NOMO-1 treated with DMSO at 0.1 percent for 48 hours (cell line): ENCODE measurements around the gene WDR47.
"Not testable (repeated sequence)": the region's sequence is repeated elsewhere in the genome, so short reads cannot be mapped to it uniquely, and the experiment has no call there.

ENCODE experiments used
- DNase-seq: peaks from one replicate; lab custom pipeline; 2025; ENCODE audit not compliant: unreplicated experiment; lab: John Stamatoyannopoulos, UW

The WDR47 gene

DNA sequence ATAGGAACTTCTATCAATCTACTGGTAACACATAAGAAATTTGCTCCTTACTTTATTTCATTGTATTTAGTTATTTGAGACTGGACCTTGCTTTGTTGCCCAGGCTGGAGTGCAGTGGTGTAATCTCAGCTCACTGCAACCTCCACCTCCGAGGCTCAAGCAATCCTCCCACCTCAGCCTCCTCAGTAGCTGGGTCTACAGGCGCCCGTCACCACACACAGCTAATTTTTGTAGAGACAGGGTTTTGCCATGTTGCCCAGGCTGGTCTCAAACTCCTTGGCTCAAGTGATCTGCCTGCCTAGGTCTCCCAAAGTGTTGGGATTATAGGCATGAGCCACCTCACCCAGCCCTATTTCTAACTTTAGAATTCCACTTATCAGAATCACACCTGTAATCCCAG, 10.2 kb upstream of the WDR47 start:
- DNase-seq = not testable (repeated sequence)

DNA sequence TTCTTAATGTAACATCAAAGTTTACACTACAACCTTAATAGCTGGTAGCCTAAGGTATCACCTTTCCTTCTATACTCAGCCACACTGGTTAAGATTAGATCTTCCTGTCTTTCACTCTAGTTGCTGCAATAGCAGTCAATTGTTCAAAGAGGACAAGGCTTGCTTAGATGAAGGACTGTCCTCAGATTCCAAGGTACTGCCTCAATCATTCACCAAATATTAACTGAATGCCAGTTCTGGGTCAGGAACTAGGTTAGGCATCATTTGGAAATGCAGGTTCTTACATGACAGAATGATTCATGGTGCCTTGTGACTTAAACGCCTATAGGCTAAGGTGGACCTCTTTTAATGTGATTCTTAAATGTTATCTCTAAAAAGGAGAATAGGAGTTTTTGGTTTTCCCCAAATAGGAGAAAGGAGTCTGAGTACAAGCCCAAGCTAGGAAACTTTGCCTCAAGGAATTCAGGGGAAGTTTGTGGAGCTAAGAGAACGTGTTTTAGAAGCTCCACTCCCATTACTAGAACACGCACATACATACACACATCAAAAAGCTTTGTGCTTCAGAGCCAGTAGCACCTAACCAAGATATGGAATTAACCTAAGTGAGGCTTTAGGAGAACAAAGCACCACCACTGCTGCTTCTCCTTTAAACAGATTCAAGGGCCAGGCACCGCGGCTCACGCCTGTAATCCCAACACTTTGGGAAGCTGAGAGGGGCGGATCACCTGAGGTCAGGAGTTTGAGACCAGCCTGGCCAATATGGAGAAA, 8.5 kb upstream of the WDR47 start:
- no peak for DNase-seq

DNA sequence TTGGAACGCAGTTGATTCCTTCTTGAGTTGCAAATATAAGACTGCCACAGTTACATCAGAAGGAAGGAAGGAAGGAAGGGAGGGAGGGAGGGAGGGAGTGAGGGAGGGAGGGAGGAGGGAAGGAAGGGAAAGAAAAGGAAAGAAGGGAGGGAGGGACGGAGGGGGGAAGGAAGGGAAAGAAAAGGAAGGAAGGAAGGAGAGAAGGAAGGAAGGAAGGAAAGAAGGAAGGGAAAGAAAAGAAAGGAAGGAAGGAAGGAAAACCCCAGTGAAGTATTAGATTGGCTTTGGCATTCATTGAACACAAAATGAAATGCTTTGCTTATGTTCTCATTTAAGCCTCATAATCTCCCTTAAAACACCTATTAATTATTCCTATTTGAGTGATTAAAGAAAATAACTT, 6.4 kb upstream of the WDR47 start:
- DNase-seq = no peak

DNA sequence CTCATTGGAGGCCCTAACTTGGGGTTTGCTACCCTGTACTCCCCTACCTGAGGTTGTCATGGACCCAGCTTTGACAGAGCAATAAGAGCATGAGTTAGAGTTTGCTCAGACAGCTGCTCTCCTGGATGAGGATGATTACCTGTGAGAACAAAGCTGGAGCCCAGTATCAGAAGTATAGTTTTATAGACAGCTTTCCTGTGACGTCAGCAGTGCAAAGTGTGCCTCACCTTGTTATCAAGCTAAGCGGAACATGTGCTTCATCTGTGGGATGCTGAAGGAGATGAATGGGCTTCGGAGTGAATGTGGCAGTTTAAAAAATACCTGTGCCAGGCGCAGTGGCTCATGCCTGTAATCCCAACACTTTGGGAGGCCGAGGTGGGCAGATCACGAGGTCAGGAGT, 5.4 kb upstream of the WDR47 start:
- DNase-seq = no peak

DNA sequence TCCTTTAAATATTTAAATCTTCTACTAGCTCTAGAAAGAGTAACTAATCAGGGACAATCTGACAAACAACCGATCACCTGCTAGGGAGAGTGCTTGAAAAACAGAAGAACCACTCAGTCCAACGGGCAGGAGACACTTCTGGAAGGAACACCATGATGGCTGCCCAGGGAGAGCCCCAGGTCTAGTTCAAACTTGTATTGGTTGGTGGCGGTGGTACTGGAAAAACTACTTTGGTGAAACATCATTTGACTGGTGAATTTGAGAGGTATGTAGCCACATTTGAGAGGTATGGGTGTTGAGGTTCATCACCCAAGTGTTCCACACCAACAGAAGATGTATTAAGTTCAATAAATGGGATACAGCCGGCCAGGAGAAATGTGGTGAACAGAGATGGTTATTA, 4.8 kb upstream of the WDR47 start:
- no peak for DNase-seq

DNA sequence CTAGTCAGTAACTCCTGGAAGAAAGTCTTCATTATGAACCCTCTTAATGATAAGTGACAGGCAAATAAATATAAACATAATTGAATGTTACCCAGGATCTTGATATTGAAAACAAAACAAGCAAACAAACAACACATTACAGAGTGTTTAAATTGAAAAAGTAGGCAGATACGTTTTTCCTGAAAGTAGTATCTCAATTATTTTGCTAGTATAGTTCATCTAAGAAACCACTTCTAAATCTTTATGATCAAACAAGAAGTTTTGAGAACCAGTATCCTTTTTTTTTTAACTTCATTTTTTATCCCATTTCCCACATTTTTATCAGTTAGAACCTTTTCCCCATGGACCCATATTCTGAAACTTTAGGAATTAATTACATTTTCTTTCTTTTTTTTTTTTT, 3.7 kb upstream of the WDR47 start:
- DNase-seq = no peak

DNA sequence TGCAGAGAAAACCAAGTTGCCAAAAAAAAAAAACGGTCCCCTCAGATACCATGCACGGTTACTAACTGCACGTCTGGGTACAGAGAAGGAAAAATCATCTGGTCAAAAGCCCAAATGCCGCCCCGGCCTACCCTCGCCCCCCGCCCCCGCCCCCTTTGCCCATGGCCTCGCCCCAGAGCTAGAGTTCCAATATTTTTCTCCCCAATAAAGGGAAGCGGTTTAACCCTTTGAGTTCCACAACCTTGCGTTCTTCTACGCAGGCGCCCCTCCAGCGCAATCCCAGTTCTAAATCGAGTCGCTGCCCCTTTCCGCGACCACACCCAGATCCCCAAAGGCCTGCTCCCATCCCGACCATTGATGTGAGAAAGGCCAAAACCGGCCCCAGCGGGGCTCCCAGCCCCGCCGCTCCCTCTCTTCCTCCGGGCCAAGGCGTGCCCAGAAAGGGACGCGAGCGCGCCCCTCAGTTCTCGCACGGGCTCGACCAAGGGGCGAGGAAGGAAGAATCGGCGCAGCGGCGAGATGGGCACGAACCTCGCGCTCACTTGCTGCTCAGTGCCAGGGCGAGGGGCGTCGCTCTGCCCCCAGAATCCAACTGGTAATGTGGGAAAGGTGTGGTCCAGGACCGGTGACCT, 797 bp downstream of the WDR47 start:
- peak; percentile 43 for DNase-seq

DNA sequence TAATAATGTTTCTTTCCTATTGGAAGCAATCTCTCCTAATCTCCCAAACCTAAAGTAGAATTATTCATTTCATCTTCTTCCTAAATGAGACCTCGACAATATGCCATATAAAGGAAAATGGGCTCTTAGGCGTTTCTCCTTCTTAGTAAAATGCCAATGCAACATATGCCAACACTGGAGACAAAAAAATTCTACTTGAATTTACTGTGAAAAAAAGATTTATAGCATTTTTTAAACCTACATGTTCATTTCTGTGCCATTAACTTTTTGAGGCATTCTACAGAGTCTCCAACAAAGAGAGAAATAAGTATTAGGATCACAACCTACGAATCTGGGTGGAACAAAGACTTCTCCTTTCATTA, 1.3 kb downstream of the WDR47 start:
- no peak for DNase-seq

DNA sequence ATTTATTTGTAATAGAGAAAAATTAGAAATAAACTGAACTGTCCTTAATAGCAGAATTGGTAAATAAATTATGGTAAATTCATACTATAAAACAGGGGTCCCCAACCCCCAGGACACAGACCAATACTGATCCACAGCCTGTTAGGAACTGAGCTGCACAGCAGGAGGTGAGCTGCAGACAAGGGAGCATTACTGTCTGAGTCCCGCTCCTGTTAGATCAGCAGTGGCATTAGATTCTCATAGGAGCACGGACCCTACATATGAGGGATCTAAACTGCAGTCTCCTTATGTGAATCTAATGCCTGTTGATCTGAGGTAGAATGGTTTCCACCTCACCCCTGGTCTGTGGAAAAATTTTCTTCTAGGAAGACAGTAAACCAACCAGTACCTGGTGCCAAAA, 7.5 kb downstream of the WDR47 start:
- no peak for DNase-seq

DNA sequence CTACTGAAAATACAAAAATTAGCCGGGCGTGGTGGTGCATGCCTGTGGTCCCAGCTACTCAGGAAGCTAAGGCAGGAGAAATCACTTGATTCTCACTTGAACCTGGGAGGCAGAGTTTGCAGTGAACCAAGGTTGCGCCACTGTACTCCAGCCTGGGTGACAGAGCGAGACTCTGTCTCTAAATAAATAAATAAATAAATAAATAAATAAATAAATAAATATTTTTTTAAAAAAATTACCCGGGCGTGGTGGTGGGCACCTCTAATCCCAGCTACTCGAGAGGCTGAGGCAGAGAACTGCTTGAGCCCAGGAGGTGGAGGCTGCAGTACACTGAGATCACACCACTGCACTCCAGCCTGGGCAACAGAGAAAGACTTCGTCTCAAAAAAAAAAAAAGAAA, 12.4 kb downstream of the WDR47 start:
- not testable (repeated sequence) for DNase-seq

DNA sequence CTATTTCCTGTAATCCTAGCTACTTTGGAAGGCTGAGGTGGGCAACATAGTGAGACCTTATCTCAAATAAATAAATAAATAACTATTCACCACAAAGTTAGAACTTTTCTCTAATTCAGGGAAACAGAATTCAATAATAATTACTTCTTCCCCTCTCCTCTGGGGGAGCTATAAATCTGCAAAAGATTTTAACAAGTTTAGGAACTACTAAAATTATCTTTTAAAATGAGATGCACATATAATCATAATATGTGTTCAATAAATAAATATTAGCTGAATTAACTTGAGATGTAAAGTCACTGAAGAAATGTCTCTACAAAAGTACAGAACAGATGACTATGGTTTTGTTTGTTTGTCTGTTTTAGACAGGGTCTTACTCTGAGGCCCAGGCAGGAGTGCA, 14.1 kb downstream of the WDR47 start:
- no peak for DNase-seq

DNA sequence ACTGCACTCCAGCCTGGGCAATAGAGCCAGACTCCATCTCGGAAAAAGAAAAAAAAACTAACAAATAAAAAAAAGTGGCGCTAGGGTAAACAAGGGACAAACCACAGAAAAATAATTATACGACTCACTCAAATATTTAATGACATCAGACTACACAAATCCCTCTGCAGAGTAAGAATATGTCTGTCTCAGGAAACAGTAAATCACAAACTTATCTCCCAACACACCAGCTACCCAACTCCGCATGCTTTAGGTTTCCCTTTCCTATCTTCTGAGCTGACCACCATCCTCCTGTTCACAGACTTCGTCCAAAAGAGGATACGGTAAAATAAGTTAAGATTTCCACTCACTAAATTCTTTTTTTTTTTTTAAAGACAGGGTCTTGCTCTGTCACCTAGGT, 16.2 kb downstream of the WDR47 start:
- no peak for DNase-seq

DNA sequence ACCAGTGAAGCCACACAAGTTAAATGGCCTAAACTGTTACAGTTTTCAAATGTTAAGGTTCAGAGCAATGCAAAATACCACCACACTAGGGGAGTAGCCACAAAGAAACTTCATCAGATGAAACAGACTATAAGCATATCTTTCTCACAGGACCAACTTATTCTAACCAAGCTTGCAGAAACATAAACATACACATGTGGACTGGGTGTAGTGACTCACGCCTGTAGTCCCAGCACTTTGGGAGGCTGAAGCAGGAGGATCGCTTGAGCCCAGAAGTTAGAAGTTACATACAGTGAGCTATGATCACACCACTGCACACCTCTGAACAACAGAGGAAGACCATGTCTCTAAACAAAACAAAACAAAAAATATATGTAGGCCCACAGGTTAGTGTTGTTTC, 17.3 kb downstream of the WDR47 start:
- no peak for DNase-seq

DNA sequence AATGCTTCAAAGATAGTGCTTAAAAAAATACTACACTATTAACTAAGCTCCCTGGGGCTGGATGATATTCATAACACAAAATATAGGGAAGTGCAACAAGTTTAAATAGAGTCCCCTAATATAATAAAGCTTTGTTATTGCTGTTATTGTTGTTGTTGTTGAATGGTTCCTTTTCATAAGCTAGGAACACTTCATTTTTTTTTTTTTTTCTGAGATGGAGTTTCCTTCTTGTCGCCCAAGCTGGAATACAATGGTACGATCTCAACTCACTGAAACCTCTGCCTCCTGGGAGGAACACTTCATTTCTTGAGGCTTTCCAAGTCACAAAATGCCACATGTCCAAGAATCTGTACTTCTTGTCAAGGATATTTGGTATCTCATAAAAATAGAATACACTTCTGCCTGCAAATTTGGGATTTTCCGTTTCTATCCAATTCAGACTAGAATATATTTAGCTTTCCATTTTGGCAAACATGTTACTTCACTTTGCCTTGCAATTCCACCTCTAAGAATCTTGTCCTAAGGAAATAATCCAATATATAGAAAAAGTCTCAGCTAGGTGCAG, 21.1 kb downstream of the WDR47 start:
- no peak for DNase-seq

DNA sequence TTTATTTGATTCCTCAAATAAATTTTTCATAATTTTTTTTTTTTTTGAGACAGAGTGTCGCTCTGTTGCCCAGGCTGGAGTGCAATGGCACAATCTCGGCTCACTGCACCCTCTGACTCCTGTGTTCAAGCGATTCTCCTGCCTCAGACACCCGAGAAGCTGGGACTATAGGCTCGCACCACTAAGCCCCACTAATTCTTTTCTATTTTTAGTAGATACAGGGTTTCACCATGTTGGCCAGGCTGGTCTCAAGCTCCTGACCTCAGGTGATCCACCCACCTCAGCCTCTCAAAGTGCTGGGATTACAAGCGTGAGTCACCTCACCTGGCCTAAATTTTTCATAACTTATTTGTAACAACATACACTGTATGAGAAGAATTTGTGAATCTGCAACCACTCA, 24.2 kb downstream of the WDR47 start:
- not testable (repeated sequence) for DNase-seq

DNA sequence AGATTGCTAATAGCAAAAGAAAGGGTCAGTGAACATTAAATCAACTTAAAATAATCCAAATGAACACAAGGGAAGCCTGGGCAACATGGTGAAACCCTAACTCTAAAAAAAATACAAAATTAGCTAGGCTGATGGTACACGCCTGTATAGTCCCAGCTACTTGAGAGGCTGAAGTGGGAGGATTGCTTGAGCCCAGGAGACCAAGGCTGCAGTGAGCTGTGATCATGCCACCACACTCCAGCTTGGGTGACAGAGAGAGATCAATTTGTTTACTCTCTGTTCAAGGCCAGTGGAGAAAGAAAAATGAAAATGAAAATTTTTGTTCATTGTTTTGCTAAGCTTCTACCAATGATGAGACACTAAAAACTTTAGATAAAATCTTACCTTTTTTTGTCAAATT, 24.8 kb downstream of the WDR47 start:
- no peak for DNase-seq

DNA sequence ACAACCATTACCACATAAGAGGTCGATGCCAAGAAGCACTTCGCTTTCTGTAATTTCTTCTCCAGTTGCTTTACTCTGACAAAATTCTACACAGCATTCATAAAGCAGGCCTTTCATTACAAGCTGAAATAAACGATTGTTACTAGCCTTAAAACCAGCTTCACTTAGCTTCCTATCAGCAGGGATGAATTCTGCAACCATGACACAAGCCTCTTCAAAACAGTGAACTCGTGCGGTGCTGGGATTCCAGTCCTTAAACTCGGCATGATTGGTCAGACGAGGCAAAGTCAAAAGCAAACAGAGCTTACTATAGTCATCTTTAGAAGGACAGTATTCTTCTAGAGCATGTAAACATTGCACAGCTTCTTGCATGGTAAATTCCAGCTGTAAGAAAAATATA, 30.6 kb downstream of the WDR47 start:
- DNase-seq = no peak

DNA sequence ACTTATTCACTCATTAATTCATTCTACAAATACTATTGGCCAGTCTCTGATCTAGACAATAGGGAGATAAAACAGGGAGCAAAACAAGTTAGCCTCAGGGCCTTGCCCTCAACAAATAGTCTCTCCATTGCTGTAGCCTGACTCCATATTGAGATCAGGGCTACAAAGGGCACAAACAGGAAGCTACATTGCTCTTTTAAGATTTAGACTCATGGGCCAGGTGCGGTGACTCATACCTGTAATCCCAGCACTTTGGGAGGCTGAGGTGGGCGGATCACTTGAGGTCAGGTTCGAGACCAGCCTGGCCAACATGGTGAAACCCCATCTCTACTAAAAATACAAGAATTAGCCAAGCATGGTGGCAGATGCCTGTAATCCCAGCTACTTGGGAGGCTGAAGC, 45.3 kb downstream of the WDR47 start:
- not testable (repeated sequence) for DNase-seq

DNA sequence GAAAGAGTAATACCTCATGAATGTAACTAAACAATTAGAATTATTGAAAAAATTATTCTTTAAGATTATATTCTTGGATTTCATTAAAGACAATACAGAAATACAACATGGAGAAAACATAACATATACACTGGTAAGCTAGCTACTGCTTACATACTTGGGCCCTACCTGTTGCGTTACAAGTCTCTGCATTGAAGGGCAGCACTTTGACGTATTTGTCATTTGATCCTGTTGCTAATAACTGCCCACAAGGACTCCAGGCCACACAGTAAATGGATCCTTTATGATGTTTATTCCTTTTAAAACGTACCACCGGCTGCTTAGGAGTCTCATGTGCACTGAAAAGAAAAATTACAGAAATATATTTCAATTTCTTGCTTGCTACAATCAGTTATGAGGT, 58.8 kb downstream of the WDR47 start:
- DNase-seq = no peak

DNA sequence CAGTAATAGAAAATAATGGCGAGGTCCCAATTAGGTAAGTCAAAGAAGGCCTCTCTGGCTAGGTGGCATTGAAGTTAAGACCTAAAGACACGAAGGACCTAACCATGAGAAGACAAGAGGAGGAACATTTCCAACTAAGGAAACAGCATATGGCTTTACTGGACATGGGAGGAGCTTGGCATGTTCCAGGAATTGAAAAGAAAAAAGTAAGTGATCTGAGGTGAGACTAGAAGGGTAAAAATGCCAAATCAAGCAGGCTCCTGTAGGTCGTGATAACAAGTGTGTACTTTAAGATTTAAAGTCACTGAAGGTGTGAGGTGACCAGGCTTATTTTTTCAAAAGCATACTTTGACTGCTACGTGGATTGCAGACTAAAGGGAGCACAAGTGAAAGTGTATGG, 65.2 kb downstream of the WDR47 start:
- DNase-seq = no peak

DNA sequence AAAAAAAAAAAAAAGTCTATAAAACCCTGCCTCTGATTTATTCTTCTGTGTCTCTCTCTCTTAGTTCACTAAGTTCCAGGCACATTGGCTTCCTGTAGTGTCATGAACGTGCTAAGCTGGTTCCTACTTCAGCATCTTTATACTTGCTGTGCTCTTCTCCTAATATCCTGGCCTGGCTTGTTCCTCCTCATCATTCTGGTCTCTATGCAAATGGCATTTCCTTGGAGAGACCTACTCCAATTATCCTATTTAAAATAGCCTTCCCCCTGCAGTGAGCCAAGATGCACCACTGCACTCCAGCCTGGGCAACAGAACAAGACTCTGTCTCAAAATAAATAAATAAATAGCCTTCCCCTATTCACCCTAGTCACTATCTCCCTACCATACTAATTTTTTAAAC, 69.0 kb downstream of the WDR47 start:
- DNase-seq = no peak

DNA sequence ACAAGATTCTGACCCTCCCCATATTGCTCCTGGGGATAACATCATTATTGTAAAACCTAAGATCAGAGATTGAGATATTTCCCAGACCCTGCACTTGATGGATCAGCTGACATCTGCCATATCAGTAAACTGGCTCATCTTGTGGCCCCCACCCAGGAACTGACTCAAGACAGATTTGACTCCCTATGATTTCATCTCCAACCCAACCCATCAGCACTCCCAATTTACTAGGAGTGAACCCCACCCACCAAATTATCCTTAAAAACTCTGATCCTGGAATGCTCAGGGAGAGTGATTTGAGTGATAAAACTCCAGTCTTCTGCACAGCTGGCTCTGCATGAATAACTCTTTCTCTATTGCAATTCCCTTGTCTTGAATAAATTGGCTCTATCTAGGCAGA, 72.6 kb downstream of the WDR47 start:
- no peak for DNase-seq
